CD14-positive monocyte (primary cell): Measurements from ENCODE around the gene ASPA. TPM values are rescaled to one million over a fixed set of nuclear protein-coding genes. Genes with fewer than 3 reads are reported as not detected.

Experiments
- DNase-seq, 3 donors: peaks; one replicate each; pipeline ENCODE4 v3.0.0-alpha.2; 2011 to 2022
- H2AFZ ChIP-seq: 2 replicates; pipeline ENCODE4 v1.6.0; 2012; ENCODE audit warnings: mild to moderate bottlenecking, low read depth, low read length, inconsistent platforms; ENCODE audit not compliant: insufficient read depth, poor library complexity, severe bottlenecking
- H3K27ac ChIP-seq, 2 donors: 1 replicate in 1 of 2; 2 replicates in 1 of 2; pipeline ENCODE4 v1.5.1; 2012 to 2013; ENCODE audit warnings: low read length in 2 of 2, control low read depth in 1 of 2, inconsistent platforms in 1 of 2, low read depth in 1 of 2, mild to moderate bottlenecking in 1 of 2
- H3K27me3 ChIP-seq, 2 donors: one replicate each; pipeline versions ENCODE4 v1.6.0 to v1.6.1; 2011 to 2013; ENCODE audit warnings: low read length in 2 of 2; ENCODE audit not compliant: control insufficient read depth in 2 of 2, insufficient read depth in 2 of 2
- H3K36me3 ChIP-seq, 2 donors: replicated peaks in 1 of 2; 1 replicate in 1 of 2; 2 replicates in 1 of 2; pipeline versions ENCODE4 v1.5.1 to v1.6.1; 2012 to 2013; ENCODE audit warnings: low read length in 2 of 2, control low read depth in 1 of 2, inconsistent platforms in 1 of 2, mild to moderate bottlenecking in 1 of 2; ENCODE audit not compliant: insufficient read depth in 2 of 2, control insufficient read depth in 1 of 2
- H3K4me1 ChIP-seq, 2 donors: 1 replicate in 1 of 2; 2 replicates in 1 of 2; pipeline versions ENCODE4 v1.5.1 to v1.6.1; 2012 to 2013; ENCODE audit warnings: low read length in 2 of 2, control low read depth in 1 of 2, inconsistent platforms in 1 of 2, mild to moderate bottlenecking in 1 of 2, moderate library complexity in 1 of 2; ENCODE audit not compliant: insufficient read depth in 2 of 2, control insufficient read depth in 1 of 2
- H3K4me2 ChIP-seq: replicated peaks from 2 replicates; pipeline ENCODE3; 2012; ENCODE audit warnings: low read length, moderate library complexity, mild to moderate bottlenecking; ENCODE audit not compliant: poor library complexity, severe bottlenecking; ENCODE audit errors: extremely low read depth
- H3K4me3 ChIP-seq, 3 experiments: fragments of 200-600 bp in 1 of 3; sonication (generic) in 1 of 3; replicated peaks in 1 of 3; 1 replicate in 2 of 3; 2 replicates in 1 of 3; pipeline ENCODE4 v1.5.1; 2011 to 2013; ENCODE audit warnings: low read length in 3 of 3, mild to moderate bottlenecking in 3 of 3, control low read depth in 2 of 3, low read depth in 2 of 3, inconsistent platforms in 1 of 3, moderate library complexity in 1 of 3
- H3K79me2 ChIP-seq: 2 replicates; pipeline ENCODE4 v1.6.0; 2012; ENCODE audit warnings: mild to moderate bottlenecking, control low read depth, inconsistent platforms, low read length, moderate library complexity; ENCODE audit not compliant: insufficient read depth
- H3K9ac ChIP-seq: 2 replicates; pipeline ENCODE4 v1.6.0; 2017; ENCODE audit warnings: low read length, mild to moderate bottlenecking; ENCODE audit not compliant: insufficient read depth, poor library complexity, severe bottlenecking
- H3K9me3 ChIP-seq, 2 donors: replicated peaks in 1 of 2; 1 replicate in 1 of 2; 2 replicates in 1 of 2; pipeline versions ENCODE4 v1.5.1 to v1.6.1; 2012 to 2013; ENCODE audit warnings: low read length in 2 of 2, control low read depth in 1 of 2; ENCODE audit not compliant: control insufficient read depth in 1 of 2, insufficient read depth in 1 of 2
- H4K20me1 ChIP-seq: 2 replicates; pipeline ENCODE4 v1.6.0; 2012; ENCODE audit warnings: mild to moderate bottlenecking, low read length, control low read depth, moderate library complexity; ENCODE audit not compliant: insufficient read depth
- H3K27ac Mint-ChIP-seq, 7 donors: one replicate each; pipeline ENCODE4 v1.8.0; 2020; ENCODE audit warnings: mild to moderate bottlenecking in 7 of 7, mixed read lengths in 7 of 7, moderate library complexity in 6 of 7, inconsistent platforms in 2 of 7
- H3K27me3 Mint-ChIP-seq, 3 donors: one replicate each; pipeline ENCODE4 v1.8.0; 2021 to 2022; ENCODE audit warnings: low read depth in 3 of 3, mild to moderate bottlenecking in 3 of 3, mixed read lengths in 3 of 3, moderate library complexity in 3 of 3, inconsistent platforms in 1 of 3
- H3K36me3 Mint-ChIP-seq, 2 donors: one replicate each; pipeline ENCODE4 v1.8.0; 2020; ENCODE audit warnings: mixed read lengths in 2 of 2, inconsistent platforms in 1 of 2, mild to moderate bottlenecking in 1 of 2
- H3K4me1 Mint-ChIP-seq: one replicate; pipeline ENCODE4 v1.8.0; 2020; ENCODE audit warnings: mild to moderate bottlenecking, mixed read lengths
- H3K4me3 Mint-ChIP-seq, 2 donors: one replicate each; pipeline ENCODE4 v1.8.0; 2020; ENCODE audit warnings: mild to moderate bottlenecking in 2 of 2, mixed read lengths in 2 of 2, moderate library complexity in 1 of 2
- H3K9me3 Mint-ChIP-seq, 7 donors: one replicate each; pipeline ENCODE4 v1.8.0; 2020 to 2022; ENCODE audit warnings: mixed read lengths in 7 of 7, mild to moderate bottlenecking in 6 of 7, moderate library complexity in 6 of 7, inconsistent platforms in 2 of 7
- WGBS: methylation state at CpG from one replicate; pipeline ENCODE4 v1.1.5; 2013; ENCODE audit warnings: missing lambda C conversion rate; ENCODE audit not compliant: insufficient coverage; 5-methylcytosine and 5-hydroxymethylcytosine counted together
- intact Hi-C, 2 donors: fragments of 100-400 bp; cut with micrococcal nuclease; formaldehyde crosslinking; loops; one replicate each; pipeline versions ENCODE4 v1.15.0 to v1.15.1; 2023
- polyA plus RNA-seq, 3 donors: library from polyadenylated mRNA; depleted of rRNA in 1 of 3; unstranded in 2 of 3; stranded (reverse) in 1 of 3; fragments of 300-500 nt in 2 of 3; fragments of >200 nt in 1 of 3; fragmentation: Illumina TruSeq in 2 of 3; gene quantifications; 1 replicate in 2 of 3; 2 replicates in 1 of 3; pipeline ENCODE4 v1.2.3, GENCODE V29; 2012 to 2021
- TF ChIP-seq, protein P1 (sequence below): fragments of 200-600 bp; IDR thresholded peaks from one replicate; pipeline ENCODE4 v1.8.0; 2022; ENCODE audit warnings: antibody characterized with exemption, mild to moderate bottlenecking

ASPA gene
- polyA plus RNA-seq, 3 donors, result not detected

GRCh38 chr17:3502466-3502865 is 26.7 kb downstream of the ASPA start:
- Mint-ChIP-seq H3K27me3 (peaks cover 3 to 8% (median 6%) of the 10 kb centered on the region in 3 donors), H3K36me3 (no peaks in the 10 kb centered on the region), H3K27ac (no peak overlapping the region), H3K4me1 (no peaks in the 10 kb centered on the region), H3K9me3 (peaks cover 0 to 15% (median 7%) of the 10 kb centered on the region in 7 donors), H3K4me3 (no peak overlapping the region)
- no peaks in the 10 kb centered on the region for H3K79me2 ChIP-seq
- WGBS, result 100% methylated on average over 2 of the region's 5 CpGs
- intact Hi-C loops, result no loop called here
- H4K20me1 ChIP-seq, result no peaks in the 10 kb centered on the region
- no peaks in the 10 kb centered on the region for H3K36me3 ChIP-seq
- no peak for DNase-seq
- H2AFZ ChIP-seq, result no peak overlapping the region
- H3K9me3 ChIP-seq, result no peaks in the 10 kb centered on the region
- H3K4me2 ChIP-seq, result no peak overlapping the region
- no peak overlapping the region for H3K9ac ChIP-seq
- TF ChIP-seq, protein P1, sequence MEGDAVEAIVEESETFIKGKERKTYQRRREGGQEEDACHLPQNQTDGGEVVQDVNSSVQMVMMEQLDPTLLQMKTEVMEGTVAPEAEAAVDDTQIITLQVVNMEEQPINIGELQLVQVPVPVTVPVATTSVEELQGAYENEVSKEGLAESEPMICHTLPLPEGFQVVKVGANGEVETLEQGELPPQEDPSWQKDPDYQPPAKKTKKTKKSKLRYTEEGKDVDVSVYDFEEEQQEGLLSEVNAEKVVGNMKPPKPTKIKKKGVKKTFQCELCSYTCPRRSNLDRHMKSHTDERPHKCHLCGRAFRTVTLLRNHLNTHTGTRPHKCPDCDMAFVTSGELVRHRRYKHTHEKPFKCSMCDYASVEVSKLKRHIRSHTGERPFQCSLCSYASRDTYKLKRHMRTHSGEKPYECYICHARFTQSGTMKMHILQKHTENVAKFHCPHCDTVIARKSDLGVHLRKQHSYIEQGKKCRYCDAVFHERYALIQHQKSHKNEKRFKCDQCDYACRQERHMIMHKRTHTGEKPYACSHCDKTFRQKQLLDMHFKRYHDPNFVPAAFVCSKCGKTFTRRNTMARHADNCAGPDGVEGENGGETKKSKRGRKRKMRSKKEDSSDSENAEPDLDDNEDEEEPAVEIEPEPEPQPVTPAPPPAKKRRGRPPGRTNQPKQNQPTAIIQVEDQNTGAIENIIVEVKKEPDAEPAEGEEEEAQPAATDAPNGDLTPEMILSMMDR, result no peak
- H3K4me1 ChIP-seq, result no peaks in the 10 kb centered on the region
- no peaks in the 10 kb centered on the region for H3K27me3 ChIP-seq
- H3K4me3 ChIP-seq, result no peak overlapping the region
- H3K27ac ChIP-seq, result no peak overlapping the region

- Histone ChIP-seq H2AFZ (no peak overlapping the region), H3K9ac (no peak overlapping the region), H3K36me3 (no peaks in the 10 kb centered on the region), H3K4me3 (no peak overlapping the region), H3K4me1 (no peaks in the 10 kb centered on the region), H3K79me2 (no peaks in the 10 kb centered on the region), H3K27me3 (no peaks in the 10 kb centered on the region), H3K4me2 (no peak overlapping the region), H4K20me1 (no peaks in the 10 kb centered on the region), H3K27ac (no peak overlapping the region), H3K9me3 (no peaks in the 10 kb centered on the region)
- TF ChIP-seq, protein P1, result no peak
- Mint-ChIP-seq H3K9me3 (peaks cover 0 to 15% (median 7%) of the 10 kb centered on the region in 7 donors), H3K27ac (no peak overlapping the region), H3K36me3 (no peaks in the 10 kb centered on the region), H3K4me1 (no peaks in the 10 kb centered on the region), H3K4me3 (no peak overlapping the region), H3K27me3 (peaks cover 3 to 8% (median 6%) of the 10 kb centered on the region in 3 donors)
- intact Hi-C loops, result no loop called here
- DNase-seq, result no peak
- WGBS, result no CpG with 5 or more reads among the region's 1 CpG
These were observed 27.5 kb downstream of the ASPA start for GRCh38 chr17:3503285-3503684.
